Heart right ventricle (tissue), 16 donors: Measurements from ENCODE around the gene CEBPE. TPM values are rescaled to one million over a fixed set of nuclear protein-coding genes. Genes with fewer than 3 reads are reported as not detected.

Experiments
- ATAC-seq, 8 donors: fragments of 200-7000 bp; cut with Tn5 transposase; one replicate each; pipeline ENCODE4 v1.9.1; 2020; ENCODE audit warnings: mild to moderate bottlenecking in 8 of 8, moderate library complexity in 8 of 8, moderate number of reproducible peaks in 1 of 8
- DNase-seq, 2 donors: peaks; one replicate each; pipeline ENCODE4 v3.0.0-alpha.2; 2020
- H3K27ac ChIP-seq, 10 donors: fragments of 200-600 bp; sonication (generic) in 2 of 10; one replicate each; pipeline versions ENCODE4 v1.5.0 to v1.8.0; 2020 to 2022; ENCODE audit warnings: mild to moderate bottlenecking in 3 of 10
- H3K27me3 ChIP-seq, 7 donors: fragments of 200-600 bp; one replicate each; pipeline ENCODE4 v1.8.0; 2021 to 2022; ENCODE audit warnings: mild to moderate bottlenecking in 2 of 7
- H3K36me3 ChIP-seq, 9 donors: fragments of 200-600 bp; sonication (generic) in 1 of 9; one replicate each; pipeline versions ENCODE4 v1.5.0 to v1.8.0; 2020 to 2022; ENCODE audit warnings: mild to moderate bottlenecking in 2 of 9
- H3K4me1 ChIP-seq, 9 donors: fragments of 200-600 bp; sonication (generic) in 1 of 9; one replicate each; pipeline versions ENCODE4 v1.5.0 to v1.8.0; 2020 to 2022; ENCODE audit warnings: mild to moderate bottlenecking in 4 of 9
- H3K4me3 ChIP-seq, 10 donors: fragments of 200-600 bp; sonication (generic) in 2 of 10; one replicate each; pipeline versions ENCODE4 v1.5.0 to v1.8.0; 2020 to 2022; ENCODE audit warnings: mild to moderate bottlenecking in 7 of 10, moderate library complexity in 2 of 10
- H3K9me3 ChIP-seq, 11 donors: fragments of 200-600 bp in 10 of 11; sonication (generic) in 2 of 11; one replicate each; pipeline versions ENCODE4 v1.5.0 to v1.8.0; 2013 to 2022; ENCODE audit warnings: mild to moderate bottlenecking in 2 of 11, control low read depth in 1 of 11, moderate library complexity in 1 of 11
- CTCF ChIP-seq, 9 donors: fragments of 200-600 bp; sonication (generic) in 2 of 9; IDR thresholded peaks; one replicate each; pipeline versions ENCODE4 v1.5.0 to v1.8.0; 2021 to 2022; ENCODE audit warnings: antibody characterized with exemption in 9 of 9, mild to moderate bottlenecking in 5 of 9, moderate library complexity in 1 of 9
- WGBS, 2 donors: extraction: QIAGEN DNeasy Blood & Tissue Kit; methylation state at CpG; one replicate each; pipeline ENCODE4 v1.1.7; 2013; ENCODE audit warnings: inconsistent platforms in 1 of 2; 5-methylcytosine and 5-hydroxymethylcytosine counted together
- intact Hi-C, 10 donors: fragments of 100-400 bp; cut with DNase I; formaldehyde crosslinking; loops; one replicate each; pipeline versions ENCODE4 v1.11.1 to v1.14.2; 2022
- polyA plus RNA-seq, 2 donors: library from polyadenylated mRNA; stranded (reverse); fragments of 200-250 nt; gene quantifications; one replicate each; pipeline ENCODE4 v1.2.3, GENCODE V29; 2013
- total RNA-seq, 10 donors: library from RNA; stranded (reverse); fragmentation: NEBNext Ultra II Directional in 3 of 10; extraction: Animal tissue kit (Norgen Biotek cat#: 25700) in 3 of 10; gene quantifications; one replicate each; pipeline versions ENCODE4 v1.2.1 to v1.2.4, GENCODE V29; 2021 to 2023
- donor health status: Arrhythmogenic right ventricular cardiomyopathy.
- donor health status: ischemic (EF 13 %, LVEDD 7.1; RV severe dilation, severe dysfunction).
- donor health status: healthy with polysubstance abuse.
- donor health status: DM: no; HTN: yes; CAD: no.
- donor health status: DM: no; HTN: no; CAD: no.
- donor health status: ischemic (EF 25% LVEDD 6.9; RV normal size, moderate dysfunction).
- donor health status: ischemic (EF 25% LVEDD 5.7; RV mildly dilated, moderate dysfunction).
- donor health status: healthy.
- donor health status: DM: yes; HTN: yes; CAD: no.
- donor health status: Ischemic cardiomyopathy.
- donor health status: ischemic (EF 35%, LVEDD 5.7; RV mildly dilated, moderate dysfunction).
- donor health status: nonischemic (EF 11% LVEDD 7.7; RV severe dilation, severe dysfunction).
- donor health status: DM: yes; HTN: yes; CAD: no.
- donor health status: PGD.
- donor health status: ischemic (EF 29% LVEDD 5.4; RV normal size, mild dysfunction).
- donor health status: nonischemic (EF 23%, LVEDD 6.1; RV moderate dilation, normal function).

CEBPE gene
- total and polyA plus RNA-seq, 12 donors: 0.07 to 0.53 TPM; not detected in 10

GRCh38 chr14:23067847-23068788, 50.9 kb downstream of the CEBPE start:
- ATAC-seq (peak in 1 of 8 donors; percentile 4), DNase-seq (no peak)
- WGBS, 2 donors: 75 to 80% methylated on average over 14 of the region's 14 CpGs
- peaks cover 0 to 79% (median 45%) of the 10 kb centered on the region in 9 donors for H3K36me3 ChIP-seq
- no peaks in the 10 kb centered on the region for H3K27me3 ChIP-seq
- H3K4me3 ChIP-seq: no peak overlapping the region
- peaks cover 15 to 48% (median 38%) of the 10 kb centered on the region in 9 donors for H3K4me1 ChIP-seq
- TF ChIP-seq CTCF (IDR thresholded peaks at IDR 0.05): no peak
- H3K9me3 ChIP-seq: no peaks in the 10 kb centered on the region
- intact Hi-C loops: loop anchor here in 3 of 10 donors (2.0 to 10.0 kb wide), 5 partner anchors 39 to 483 kb away; partner anchors contain the start of gene DAD1 (in 1 of the 3)
- H3K27ac ChIP-seq: no peak overlapping the region

Other genes starting within 250 kb of the CEBPE start
- 100 to 1,000 TPM in 1 of 10 donors, 10 to 100 TPM in 9; 39.3 to 101 (median 50.9) TPM for gene LRP10, start 247.5 kb downstream of the CEBPE start, total RNA-seq
- gene LRP10, start 247.5 kb downstream of the CEBPE start, polyA plus RNA-seq: 10 to 100 TPM; 10.3 to 38.4 TPM
- under 1 TPM in 4 of 10 donors, not detected in 6; 0.14 to 0.25 (median 0.18) TPM for gene REM2, start 236.0 kb downstream of the CEBPE start, total RNA-seq
- gene REM2, start 236.0 kb downstream of the CEBPE start, polyA plus RNA-seq: under 1 TPM; 0.07 to 0.22 TPM
- 10 to 100 TPM; 27.8 to 58.1 (median 36.1) TPM for gene RBM23, start 200.1 kb downstream of the CEBPE start, total RNA-seq
- 10 to 100 TPM; 24.0 to 30.1 TPM for gene RBM23, start 200.1 kb downstream of the CEBPE start, polyA plus RNA-seq
- 10 to 100 TPM; 41.5 to 52.6 (median 48.2) TPM for gene PRMT5, start 189.9 kb downstream of the CEBPE start, total RNA-seq
- 10 to 100 TPM in 1 of 2 donors, 1 to 10 TPM in 1; 7.8 to 75.1 TPM for gene PRMT5, start 189.9 kb downstream of the CEBPE start, polyA plus RNA-seq
- 10 to 100 TPM; 13.2 to 30.9 (median 19.3) TPM for gene HAUS4, start 162.2 kb downstream of the CEBPE start, total RNA-seq
- 10 to 100 TPM; 14.9 to 18.2 TPM for gene HAUS4, start 162.2 kb downstream of the CEBPE start, polyA plus RNA-seq
- 10 to 100 TPM in 6 of 10 donors, 1 to 10 TPM in 4; 5.6 to 25.9 (median 11.1) TPM for gene AJUBA, start 136.7 kb downstream of the CEBPE start, total RNA-seq
- 1 to 10 TPM; 5.3 to 6.0 TPM for gene AJUBA, start 136.7 kb downstream of the CEBPE start, polyA plus RNA-seq
- gene C14orf93, start 109.1 kb downstream of the CEBPE start, total RNA-seq: 1 to 10 TPM; 3.2 to 6.2 (median 4.8) TPM
- 1 to 10 TPM; 3.2 to 6.7 TPM for gene C14orf93, start 109.1 kb downstream of the CEBPE start, polyA plus RNA-seq
- 100 to 1,000 TPM; 111 to 141 (median 122) TPM for gene PSMB5, start 84.4 kb downstream of the CEBPE start, total RNA-seq
- gene PSMB5, start 84.4 kb downstream of the CEBPE start, polyA plus RNA-seq: 100 to 1,000 TPM in 1 of 2 donors, 10 to 100 TPM in 1; 35.6 to 206 TPM
- gene PSMB11, start 77.0 kb downstream of the CEBPE start, total RNA-seq: not detected
- not detected for gene PSMB11, start 77.0 kb downstream of the CEBPE start, polyA plus RNA-seq
- gene CDH24, start 61.7 kb downstream of the CEBPE start, total RNA-seq: 1 to 10 TPM in 7 of 10 donors, under 1 TPM in 3; 0.57 to 4.4 (median 1.3) TPM
- 1 to 10 TPM; 1.9 to 9.1 TPM for gene CDH24, start 61.7 kb downstream of the CEBPE start, polyA plus RNA-seq
- 10 to 100 TPM; 60.2 to 79.7 (median 68.0) TPM for gene ACIN1, start 24.1 kb downstream of the CEBPE start, total RNA-seq
- 100 to 1,000 TPM in 1 of 2 donors, 10 to 100 TPM in 1; 35.7 to 119 TPM for gene ACIN1, start 24.1 kb downstream of the CEBPE start, polyA plus RNA-seq
- 10 to 100 TPM; 22.3 to 35.9 (median 28.4) TPM for gene C14orf119, start 23.8 kb downstream of the CEBPE start, total RNA-seq
- gene C14orf119, start 23.8 kb downstream of the CEBPE start, polyA plus RNA-seq: 10 to 100 TPM in 1 of 2 donors, 1 to 10 TPM in 1; 9.8 to 43.3 TPM
- gene CIROP, start 14.3 kb downstream of the CEBPE start, total RNA-seq: not detected
- gene CIROP, start 14.3 kb downstream of the CEBPE start, polyA plus RNA-seq: not detected
- gene SLC7A8, start 64.4 kb upstream of the CEBPE start, total RNA-seq: 10 to 100 TPM in 4 of 10 donors, 1 to 10 TPM in 6; 5.9 to 14.8 (median 9.6) TPM
- gene SLC7A8, start 64.4 kb upstream of the CEBPE start, polyA plus RNA-seq: 10 to 100 TPM in 1 of 2 donors, 1 to 10 TPM in 1; 7.8 to 14.9 TPM
- not detected for gene RNF212B, start 118.7 kb upstream of the CEBPE start, total RNA-seq
- gene RNF212B, start 118.7 kb upstream of the CEBPE start, polyA plus RNA-seq: not detected
- 10 to 100 TPM in 4 of 10 donors, 1 to 10 TPM in 6; 5.7 to 13.4 (median 9.5) TPM for gene HOMEZ, start 166.9 kb upstream of the CEBPE start, total RNA-seq
- gene HOMEZ, start 166.9 kb upstream of the CEBPE start, polyA plus RNA-seq: 1 to 10 TPM; 7.0 to 7.3 TPM
- gene PPP1R3E, start 183.6 kb upstream of the CEBPE start, total RNA-seq: 1 to 10 TPM; 4.5 to 9.3 (median 6.6) TPM
- 10 to 100 TPM in 1 of 2 donors, 1 to 10 TPM in 1; 2.3 to 20.6 TPM for gene PPP1R3E, start 183.6 kb upstream of the CEBPE start, polyA plus RNA-seq
- gene BCL2L2, start 187.6 kb upstream of the CEBPE start, total RNA-seq: 10 to 100 TPM; 33.3 to 44.9 (median 38.2) TPM
- 10 to 100 TPM; 16.8 to 22.4 TPM for gene BCL2L2, start 187.6 kb upstream of the CEBPE start, polyA plus RNA-seq
- gene PABPN1, start 202.2 kb upstream of the CEBPE start, total RNA-seq: 10 to 100 TPM; 57.0 to 96.1 (median 67.8) TPM
- gene PABPN1, start 202.2 kb upstream of the CEBPE start, polyA plus RNA-seq: 100 to 1,000 TPM in 1 of 2 donors, 10 to 100 TPM in 1; 67.0 to 196 TPM
- 10 to 100 TPM in 4 of 10 donors, 1 to 10 TPM in 6; 4.8 to 18.9 (median 9.6) TPM for gene SLC22A17, start 233.6 kb upstream of the CEBPE start, total RNA-seq
- gene SLC22A17, start 233.6 kb upstream of the CEBPE start, polyA plus RNA-seq: 10 to 100 TPM in 1 of 2 donors, 1 to 10 TPM in 1; 9.9 to 10.6 TPM
- 1 to 10 TPM; 1.1 to 3.7 (median 2.2) TPM for gene EFS, start 245.9 kb upstream of the CEBPE start, total RNA-seq
- 1 to 10 TPM; 3.7 to 6.0 TPM for gene EFS, start 245.9 kb upstream of the CEBPE start, polyA plus RNA-seq